ENCODE results near the gene CCDC197.

Gene CCDC197

DNA sequence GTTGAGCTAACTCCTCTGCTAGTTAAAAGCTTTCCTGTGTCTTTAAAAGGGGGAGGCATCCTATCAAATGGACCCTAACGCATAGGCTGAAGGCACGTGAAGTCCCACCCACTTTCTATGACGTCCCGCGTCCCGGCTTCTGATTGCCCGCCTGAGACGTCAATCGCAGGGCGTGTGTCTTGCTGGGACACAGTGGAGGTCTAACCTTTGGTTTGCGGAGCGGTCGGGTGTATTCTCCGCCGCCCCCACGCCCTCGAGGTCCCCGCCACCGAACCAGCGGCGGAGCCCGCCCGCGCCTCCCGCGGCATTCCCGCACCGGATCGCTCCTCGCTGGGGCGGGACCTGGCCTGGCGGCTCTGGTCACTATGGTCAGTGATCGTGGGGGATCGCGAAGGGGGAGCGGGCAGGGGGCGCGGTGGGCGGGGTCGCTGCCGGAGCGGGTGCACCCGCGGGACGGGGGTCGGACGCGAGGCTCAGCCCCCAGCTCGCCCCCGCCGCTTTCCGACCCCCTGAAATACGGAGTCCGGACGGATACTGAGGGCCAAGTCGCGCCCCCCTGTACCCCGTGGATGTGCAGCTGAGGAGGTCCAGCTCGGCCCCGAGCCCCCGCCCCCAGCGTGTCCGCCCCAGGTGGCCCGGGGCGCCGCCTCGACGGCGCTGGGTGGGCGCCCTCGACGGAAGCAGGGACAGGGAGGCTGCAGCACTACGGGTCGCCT, 29.2 kb downstream of the CCDC197 start, which contains the start of gene OTUB2:
Gene OTUB2, plus strand, starts transcription at position 168 of the 716 bp plus-strand sequence. Its CDS starts 198 bp downstream, at position 366.
- TF ChIP-seq ZFX (IDR thresholded peaks at IDR 0.05; ENCODE audit: borderline replicate concordance), result no peak
- TF ChIP-seq, protein P1, sequence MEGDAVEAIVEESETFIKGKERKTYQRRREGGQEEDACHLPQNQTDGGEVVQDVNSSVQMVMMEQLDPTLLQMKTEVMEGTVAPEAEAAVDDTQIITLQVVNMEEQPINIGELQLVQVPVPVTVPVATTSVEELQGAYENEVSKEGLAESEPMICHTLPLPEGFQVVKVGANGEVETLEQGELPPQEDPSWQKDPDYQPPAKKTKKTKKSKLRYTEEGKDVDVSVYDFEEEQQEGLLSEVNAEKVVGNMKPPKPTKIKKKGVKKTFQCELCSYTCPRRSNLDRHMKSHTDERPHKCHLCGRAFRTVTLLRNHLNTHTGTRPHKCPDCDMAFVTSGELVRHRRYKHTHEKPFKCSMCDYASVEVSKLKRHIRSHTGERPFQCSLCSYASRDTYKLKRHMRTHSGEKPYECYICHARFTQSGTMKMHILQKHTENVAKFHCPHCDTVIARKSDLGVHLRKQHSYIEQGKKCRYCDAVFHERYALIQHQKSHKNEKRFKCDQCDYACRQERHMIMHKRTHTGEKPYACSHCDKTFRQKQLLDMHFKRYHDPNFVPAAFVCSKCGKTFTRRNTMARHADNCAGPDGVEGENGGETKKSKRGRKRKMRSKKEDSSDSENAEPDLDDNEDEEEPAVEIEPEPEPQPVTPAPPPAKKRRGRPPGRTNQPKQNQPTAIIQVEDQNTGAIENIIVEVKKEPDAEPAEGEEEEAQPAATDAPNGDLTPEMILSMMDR (IDR thresholded peaks at IDR 0.05), result no peak
- H3K27ac ChIP-seq, result no peak within 1 kb of the TSS

DNA sequence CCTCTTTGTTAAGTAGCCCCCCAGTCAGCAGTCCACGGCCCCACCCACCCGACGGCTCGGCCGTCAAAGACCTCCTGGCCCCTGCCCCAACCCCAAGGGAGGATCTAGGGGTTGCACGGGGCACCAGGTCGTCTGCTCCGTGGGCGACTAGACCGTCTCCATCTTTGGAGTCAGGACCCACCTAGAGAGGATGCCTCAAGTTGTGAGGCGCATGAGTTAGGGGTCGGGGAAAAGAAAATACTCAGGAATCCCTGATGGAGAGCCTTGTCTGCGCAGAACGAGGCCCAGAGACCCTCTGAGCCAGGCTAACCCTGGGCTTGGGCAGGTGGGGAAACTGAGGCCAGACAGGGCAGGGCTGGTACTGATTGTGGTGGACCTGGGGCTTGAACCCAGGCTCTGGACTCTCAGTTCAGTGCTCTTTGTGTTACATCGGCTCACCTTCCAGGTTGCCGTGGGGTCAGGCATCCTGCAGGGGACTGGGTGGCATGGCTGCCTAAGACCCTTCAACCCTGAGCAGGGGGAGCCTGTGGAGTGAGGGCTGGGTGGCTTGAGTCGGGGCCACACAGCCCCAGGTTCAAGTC, 29.9 kb downstream of the CCDC197 start:
- TF ChIP-seq, protein P1 (IDR thresholded peaks at IDR 0.05), result no peak
- no peak for TF ChIP-seq ZFX (IDR thresholded peaks at IDR 0.05; ENCODE audit: borderline replicate concordance)
- H3K27ac ChIP-seq, result no peak overlapping the region

DNA sequence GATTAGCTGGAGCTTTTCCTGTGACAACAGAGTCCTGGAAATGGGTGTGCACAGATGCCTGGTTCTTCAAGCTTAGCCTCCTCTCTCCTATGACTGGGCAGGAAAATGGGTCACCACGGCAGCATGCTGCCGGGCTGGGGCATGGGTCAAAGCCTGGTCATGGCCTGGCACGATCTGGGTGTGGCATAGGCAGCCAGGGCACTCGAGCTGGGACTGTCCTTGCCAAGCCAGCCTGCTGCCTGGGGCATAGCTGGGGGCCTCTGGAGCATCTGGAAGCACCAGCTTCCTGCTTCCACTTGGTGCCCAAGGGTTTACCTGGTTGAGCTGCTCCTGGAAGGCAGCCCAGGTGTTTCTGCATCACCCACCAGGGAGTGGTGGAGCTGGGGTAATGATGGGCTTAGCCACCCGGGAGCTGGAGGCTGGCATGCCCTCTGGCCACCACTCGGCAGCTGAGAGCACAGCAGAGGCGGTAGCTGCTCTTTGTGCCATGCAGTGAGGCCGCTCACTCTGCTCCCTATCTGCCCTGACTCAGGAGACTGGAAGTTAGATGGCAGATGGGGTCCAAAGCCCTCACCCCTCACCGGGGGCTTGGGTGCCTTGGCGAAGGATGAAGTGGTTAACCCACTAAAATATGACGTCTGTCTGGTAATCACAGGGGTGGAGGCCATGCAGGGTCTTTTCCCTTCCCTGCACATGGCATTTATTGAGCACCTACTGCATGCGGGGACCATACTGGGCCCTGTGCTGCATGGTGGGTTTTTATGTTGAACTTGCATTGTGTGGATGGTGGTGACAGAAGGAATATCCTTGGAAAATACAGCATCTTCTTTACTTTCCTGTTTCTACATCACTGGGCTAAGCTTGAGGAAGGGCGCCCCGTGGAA, 30.7 kb downstream of the CCDC197 start:
- no peak overlapping the region for H3K27ac ChIP-seq
- no peak for TF ChIP-seq ZFX (IDR thresholded peaks at IDR 0.05; ENCODE audit: borderline replicate concordance)
- TF ChIP-seq, protein P1 (IDR thresholded peaks at IDR 0.05), result no peak

DNA sequence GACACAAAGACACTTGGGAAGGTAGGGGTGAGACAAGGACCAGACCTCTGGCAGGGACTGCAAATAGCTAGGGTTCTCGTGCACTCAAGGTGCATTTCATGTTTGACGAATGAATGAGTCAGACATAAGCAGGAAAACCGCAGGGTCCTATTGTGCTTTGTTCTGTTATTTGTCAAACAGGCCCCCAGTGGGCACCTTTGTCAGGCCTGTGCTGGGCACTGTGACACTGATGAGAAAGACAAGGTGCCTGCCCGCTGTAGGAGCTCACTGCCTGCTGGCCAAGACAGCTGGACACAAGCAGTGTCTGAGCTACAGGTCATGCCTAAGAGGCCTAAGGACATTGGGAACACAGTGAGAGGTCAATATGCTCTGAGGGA, 31.3 kb downstream of the CCDC197 start:
- no peak overlapping the region for H3K27ac ChIP-seq
- TF ChIP-seq, protein P1 (IDR thresholded peaks at IDR 0.05), result no peak
- TF ChIP-seq ZFX (IDR thresholded peaks at IDR 0.05; ENCODE audit: borderline replicate concordance), result no peak

DNA sequence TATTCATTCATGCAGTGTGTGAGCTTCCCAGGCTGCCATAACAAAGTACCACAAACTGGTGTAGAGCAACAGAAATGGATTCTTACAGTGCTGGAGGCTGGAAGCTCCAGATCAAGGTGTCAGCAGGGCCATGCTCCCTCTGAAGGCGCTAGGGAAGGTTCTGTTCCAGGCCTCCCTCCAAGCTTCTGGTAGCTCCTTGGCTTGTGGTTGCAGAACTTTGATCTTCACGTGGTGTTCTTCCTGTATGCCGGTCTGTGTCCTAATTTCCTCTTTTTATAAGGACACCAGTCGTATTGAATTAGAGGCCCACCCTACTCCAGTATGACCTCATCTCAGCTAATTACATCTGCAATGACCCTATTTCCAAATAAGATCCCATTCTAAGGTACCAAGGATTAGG, 32.2 kb downstream of the CCDC197 start:
- H3K27ac ChIP-seq, result no peak overlapping the region
- no peak for TF ChIP-seq ZFX (IDR thresholded peaks at IDR 0.05; ENCODE audit: borderline replicate concordance)
- TF ChIP-seq, protein P1 (IDR thresholded peaks at IDR 0.05), result no peak

DNA sequence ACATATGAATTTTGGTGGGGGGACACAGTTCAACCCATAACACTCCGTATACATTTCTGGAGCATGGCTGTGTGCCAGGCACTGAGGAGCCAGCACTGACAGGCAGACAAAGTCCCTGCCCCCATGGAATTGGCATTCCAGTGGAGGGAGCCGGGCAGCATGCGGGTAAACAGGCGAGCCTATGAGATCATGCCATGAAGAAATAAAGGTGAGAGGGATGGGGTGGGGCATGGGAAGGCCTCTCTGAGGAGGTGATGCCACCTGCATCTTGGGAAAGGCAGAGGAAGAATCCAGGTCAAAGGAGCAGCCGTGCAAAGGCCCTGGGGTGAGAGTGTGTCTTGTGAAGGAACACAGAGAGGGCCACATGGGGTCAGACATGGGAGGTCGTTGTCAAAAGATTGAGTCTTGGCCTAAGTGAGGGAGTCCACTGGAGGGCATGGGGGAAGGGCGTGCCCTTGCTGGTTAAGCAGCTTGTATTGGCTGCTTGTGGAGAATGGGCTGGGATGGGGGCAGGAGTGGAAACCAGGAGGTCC, 32.6 kb downstream of the CCDC197 start:
- no peak overlapping the region for H3K27ac ChIP-seq
- TF ChIP-seq, protein P1 (IDR thresholded peaks at IDR 0.05), result no peak
- no peak for TF ChIP-seq ZFX (IDR thresholded peaks at IDR 0.05; ENCODE audit: borderline replicate concordance)

All from 22Rv1 (cell line).